ENCODE results near the gene SMIM31.

The SMIM31 gene

DNA sequence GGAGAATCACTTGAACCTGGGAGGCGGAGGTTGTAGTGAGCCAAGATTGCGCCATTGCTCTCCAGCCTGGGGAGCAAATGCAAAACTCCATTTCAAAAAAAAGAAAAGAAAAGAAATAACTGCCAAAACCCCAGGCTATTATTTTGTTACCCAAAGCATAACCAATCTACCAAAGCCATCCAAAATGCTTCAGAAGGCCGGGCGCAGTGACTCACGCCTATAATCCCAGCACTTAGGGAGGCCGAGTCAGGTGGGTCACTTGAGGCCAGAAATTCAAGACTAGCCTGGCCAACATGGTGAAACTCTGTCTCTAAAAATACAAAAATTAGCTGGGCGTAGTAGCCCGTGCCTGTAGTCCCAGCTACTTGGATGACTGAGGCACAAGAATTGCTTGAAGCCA lies 49.8 kb downstream of the SMIM31 start:
- no peak for TF ChIP-seq CTCF (conservative IDR thresholded peaks at IDR 0.05)
- no peak overlapping the region for H3K27ac ChIP-seq

GRCh38 chr4:164807611-164808010 lies 53.7 kb downstream of the SMIM31 start:
- no peak overlapping the region for H3K27ac ChIP-seq
- TF ChIP-seq CTCF (conservative IDR thresholded peaks at IDR 0.05) = no peak

DNA sequence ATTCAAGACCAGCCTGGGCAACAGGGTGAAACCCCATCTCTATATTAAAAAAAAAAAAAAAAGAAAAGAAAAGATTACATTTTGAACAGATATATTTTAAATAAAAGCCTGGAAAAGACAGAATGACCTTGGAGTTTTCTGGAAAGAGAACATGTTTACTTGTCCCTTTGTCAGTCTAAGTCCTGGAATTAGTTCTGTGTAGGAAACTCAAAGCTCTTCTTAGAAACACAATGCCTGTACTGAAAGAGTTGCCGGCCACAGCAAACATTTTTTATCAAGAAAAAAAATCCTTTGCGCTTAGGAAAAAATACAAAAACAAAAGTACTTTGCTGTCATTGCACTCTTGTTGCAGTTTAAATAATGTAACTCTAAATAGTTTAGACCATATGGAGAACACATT lies 59.6 kb downstream of the SMIM31 start:
- TF ChIP-seq CTCF (conservative IDR thresholded peaks at IDR 0.05) = no peak

DNA sequence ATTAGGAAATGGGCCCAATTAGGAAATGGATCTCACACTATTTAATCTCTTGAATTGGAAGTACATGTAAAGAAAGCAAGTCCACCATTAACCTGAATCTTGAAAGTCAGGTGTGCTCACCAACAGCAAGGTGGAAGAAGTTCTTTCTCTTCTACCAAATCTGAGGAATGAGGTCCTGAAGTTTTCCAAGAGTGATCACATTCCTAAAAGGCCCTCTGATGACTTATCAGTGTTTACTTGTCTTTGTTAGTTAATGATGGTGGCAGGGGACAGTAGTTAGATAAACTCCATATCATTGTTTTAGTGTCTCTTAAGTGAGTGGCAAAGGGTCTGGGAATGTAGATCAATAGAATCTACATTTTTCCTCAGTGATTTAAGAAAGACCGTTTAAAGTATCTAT lies 61.8 kb downstream of the SMIM31 start:
- no peak overlapping the region for H3K27ac ChIP-seq
- no peak for TF ChIP-seq CTCF (conservative IDR thresholded peaks at IDR 0.05)

More for the DNA sequence above, 59.6 kb downstream of the SMIM31 start:
- H3K27ac ChIP-seq = no peak overlapping the region

- no peak overlapping the region for H3K27ac ChIP-seq
- no peak for TF ChIP-seq CTCF (conservative IDR thresholded peaks at IDR 0.05)
These were observed 65.4 kb downstream of the SMIM31 start for GRCh38 chr4:164819366-164819765.

DNA sequence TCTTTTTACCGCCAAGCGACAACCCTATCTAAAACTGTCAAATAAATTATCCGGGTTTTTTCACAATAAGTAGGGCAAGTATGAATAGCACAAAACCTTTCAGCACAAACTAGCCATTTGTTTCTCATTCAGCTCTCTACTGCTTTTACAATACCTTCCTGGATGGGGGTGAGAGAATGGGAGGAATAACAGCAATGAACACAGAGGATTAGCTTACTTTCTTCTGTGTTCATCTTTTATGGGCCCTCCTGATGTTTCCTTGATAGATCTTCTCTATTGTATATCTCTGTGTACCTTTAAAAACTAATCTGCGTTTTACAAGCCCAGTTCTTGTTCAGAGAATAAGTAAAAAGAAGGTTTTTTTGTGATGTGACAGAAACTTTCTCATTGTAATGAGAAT lies 67.8 kb downstream of the SMIM31 start:
- no peak overlapping the region for H3K27ac ChIP-seq
- no peak for TF ChIP-seq CTCF (conservative IDR thresholded peaks at IDR 0.05)

GRCh38 chr4:164824581-164824980 lies 70.7 kb downstream of the SMIM31 start:
- TF ChIP-seq CTCF (conservative IDR thresholded peaks at IDR 0.05) = no peak
- no peak overlapping the region for H3K27ac ChIP-seq

DNA sequence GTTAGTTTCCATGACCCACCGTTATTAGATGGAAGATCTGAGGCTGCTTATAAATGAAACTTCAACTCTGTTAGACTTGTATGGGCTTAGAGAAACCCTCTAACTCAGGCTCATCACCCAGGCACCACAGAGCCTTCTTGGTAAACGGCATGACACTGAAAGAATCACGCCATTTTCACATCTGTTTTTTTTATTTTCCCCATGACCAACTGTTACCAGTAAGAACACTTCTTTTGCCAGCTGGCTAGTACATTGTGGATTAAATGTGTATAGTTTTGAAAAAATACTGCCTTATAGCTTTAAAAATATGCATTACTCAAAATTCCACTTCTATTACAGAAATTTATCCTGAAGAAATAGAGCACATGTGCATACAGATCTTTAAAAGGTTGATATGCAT lies 75.0 kb downstream of the SMIM31 start:
- no peak overlapping the region for H3K27ac ChIP-seq
- no peak for TF ChIP-seq CTCF (conservative IDR thresholded peaks at IDR 0.05)
